GM12801 (cell line): ENCODE measurements around the gene CYP19A1.

ENCODE experiments used
- CTCF ChIP-seq: IDR thresholded peaks from one replicate; pipeline ENCODE4 v1.5.1; 2011; ENCODE audit warnings: control low read depth; ENCODE audit not compliant: insufficient read length; ENCODE audit errors: extremely low read depth

CYP19A1 gene

GRCh38 chr15:51240066-51240465, 98.3 kb downstream of the CYP19A1 start:
- TF ChIP-seq CTCF = no peak

- TF ChIP-seq CTCF = no peak
These were observed 100.6 kb downstream of the CYP19A1 start for GRCh38 chr15:51237816-51238215.

- TF ChIP-seq CTCF = no peak
These were observed 104.0 kb downstream of the CYP19A1 start for GRCh38 chr15:51234176-51234927.

- TF ChIP-seq CTCF = no peak
These were observed 105.8 kb downstream of the CYP19A1 start for GRCh38 chr15:51232581-51232980.

GRCh38 chr15:51229907-51230330, 108.5 kb downstream of the CYP19A1 start:
- no peak for TF ChIP-seq CTCF

GRCh38 chr15:51227940-51228732, 110.3 kb downstream of the CYP19A1 start:
- no peak for TF ChIP-seq CTCF

GRCh38 chr15:51226576-51227210, 111.7 kb downstream of the CYP19A1 start:
- no peak for TF ChIP-seq CTCF
